HepG2 (cell line): ENCODE data around the gene KCNMB2. TPM values are rescaled to one million over a fixed set of nuclear protein-coding genes. Genes with fewer than 3 reads are reported as not detected.

Source experiments
- ATAC-seq: fragments of 200-7000 bp; cut with Tn5 transposase; 3 replicates; pipeline ENCODE4 v1.9.1; 2020; ENCODE audit warnings: mild to moderate bottlenecking, moderate library complexity
- BruUV-seq: library from RNA; stranded (reverse); fragments of 400-500 nt; replicated peaks from 2 replicates; lab custom pipeline; 2021; lab: Mats Ljungman, UMichigan
- CTCF ChIA-PET: fragments of 300-600 bp; formaldehyde crosslinking; extraction: SDS; loops from one replicate; lab custom pipeline; 2021; ENCODE audit warnings: low total read pairs, inconsistent platforms, low intra/inter-chr PET ratio; lab: Yijun Ruan, JAX
- POLR2A ChIA-PET: fragments of 350-600 bp; sonication (Branson Sonifier 250); formaldehyde crosslinking; loops from one replicate; lab custom pipeline; 2020; ENCODE audit warnings: antibody characterized with exemption, inconsistent platforms; lab: Yijun Ruan, JAX
- DNase-seq: peaks from one replicate; pipeline ENCODE4 v3.0.0-alpha.2; 2015; ENCODE audit warnings: low spot score
- FAIRE-seq: peaks from 3 replicates; lab custom pipeline; 2011; peaks lifted over from hg19 to GRCh38; lab: Jason Lieb, UNC
- H2AFZ ChIP-seq: one replicate; pipeline ENCODE4 v1.6.1; 2011; ENCODE audit warnings: low read length, inconsistent platforms
- H3K27ac ChIP-seq: fragments of 300-600 bp; 3 replicates; pipeline ENCODE4 v1.8.0; 2011; ENCODE audit warnings: mixed run types, mild to moderate bottlenecking, mixed read lengths, low read length, inconsistent platforms; ENCODE audit not compliant: insufficient read depth; ENCODE audit errors: extremely low read length
- H3K27me3 ChIP-seq, 2 experiments: fragments of 200-600 bp in 1 of 2; 2 replicates in 1 of 2; 3 replicates in 1 of 2; pipeline versions ENCODE4 v1.6.0 to v1.8.0; 2011; ENCODE audit warnings: low read length in 2 of 2, mild to moderate bottlenecking in 2 of 2, moderate library complexity in 2 of 2, inconsistent platforms in 1 of 2; ENCODE audit not compliant: insufficient read depth in 2 of 2, control insufficient read depth in 1 of 2
- H3K36me3 ChIP-seq, 2 experiments: fragments of 200-600 bp in 1 of 2; replicated peaks in 1 of 2; 2 replicates in 1 of 2; 3 replicates in 1 of 2; pipeline versions ENCODE4 v1.5.1 to v1.8.0; 2011; ENCODE audit warnings: low read length in 2 of 2, inconsistent platforms in 1 of 2; ENCODE audit not compliant: insufficient read depth in 2 of 2, control insufficient read depth in 1 of 2
- H3K4me1 ChIP-seq: 2 replicates; pipeline ENCODE4 v1.5.1; 2012; ENCODE audit warnings: low read length, inconsistent platforms; ENCODE audit not compliant: insufficient read depth
- H3K4me2 ChIP-seq: 2 replicates; pipeline ENCODE4 v1.6.0; 2011; ENCODE audit warnings: low read depth, low read length, inconsistent platforms
- H3K4me3 ChIP-seq, 3 experiments: fragments of 200-600 bp in 1 of 3; sonication (generic), shearing (Covaris generic) in 1 of 3; replicated peaks in 1 of 3; 2 replicates each; pipeline ENCODE4 v1.5.1; 2011 to 2016; ENCODE audit warnings: low read length in 3 of 3, inconsistent platforms in 2 of 3, low read depth in 2 of 3, mild to moderate bottlenecking in 2 of 3, control low read depth in 1 of 3, mixed read lengths in 1 of 3; ENCODE audit not compliant: insufficient read depth in 1 of 3
- H3K79me2 ChIP-seq: one replicate; pipeline ENCODE4 v1.6.1; 2011; ENCODE audit warnings: low read length, inconsistent platforms; ENCODE audit not compliant: insufficient read depth
- H3K9ac ChIP-seq: 2 replicates; pipeline ENCODE4 v1.6.0; 2011; ENCODE audit warnings: mild to moderate bottlenecking, low read depth, low read length, inconsistent platforms; ENCODE audit not compliant: insufficient read depth
- H3K9me3 ChIP-seq: 2 replicates; pipeline ENCODE4 v1.5.1; 2012; ENCODE audit warnings: mild to moderate bottlenecking, low read length
- H4K20me1 ChIP-seq: 2 replicates; pipeline ENCODE4 v1.6.0; 2011; ENCODE audit warnings: inconsistent platforms, mild to moderate bottlenecking, low read length, moderate library complexity; ENCODE audit not compliant: insufficient read depth
- HCFC1 ChIP-seq: fragments of 150-350 bp; IDR thresholded peaks from 2 replicates; pipeline ENCODE4 v1.6.1; 2014; ENCODE audit warnings: low read depth, low read length
- HMGXB3 ChIP-seq: sonication (generic); formaldehyde crosslinking; IDR thresholded peaks from 2 replicates; pipeline ENCODE4 v1.4.0; 2020; ENCODE audit warnings: missing genetic modification reagents, borderline replicate concordance
- IRF2 ChIP-seq: IDR thresholded peaks from 2 replicates; pipeline ENCODE4 v1.6.1; 2018; ENCODE audit warnings: missing genetic modification reagents, missing compliant biosample characterization
- JDP2 ChIP-seq: sonication (generic); formaldehyde crosslinking; IDR thresholded peaks from 2 replicates; pipeline ENCODE4 v1.8.1; 2022; ENCODE audit warnings: missing genetic modification reagents, borderline replicate concordance
- NFYC ChIP-seq: IDR thresholded peaks from 2 replicates; pipeline ENCODE4 v1.6.1; 2016; ENCODE audit warnings: missing genetic modification reagents, missing compliant biosample characterization
- NRL ChIP-seq: sonication (generic); formaldehyde crosslinking; IDR thresholded peaks from 2 replicates; pipeline ENCODE4 v1.5.0; 2020; ENCODE audit warnings: missing genetic modification reagents, mild to moderate bottlenecking, moderate library complexity, borderline replicate concordance
- RNF219 ChIP-seq: sonication (generic); formaldehyde crosslinking; IDR thresholded peaks from 2 replicates; pipeline ENCODE4 v1.5.0; 2020; ENCODE audit warnings: mild to moderate bottlenecking, missing genetic modification reagents
- SOX13 ChIP-seq, 3 experiments: fragments of 450-650 bp in 1 of 3; sonication (generic) in 1 of 3; formaldehyde crosslinking in 1 of 3; IDR thresholded peaks in 2 of 3; conservative IDR thresholded peaks in 1 of 3; 2 replicates each; pipeline versions ENCODE4 v1.5.0 to v1.6.1; 2016 to 2020; ENCODE audit warnings: antibody characterized with exemption in 1 of 3, mild to moderate bottlenecking in 1 of 3, missing compliant biosample characterization in 1 of 3, missing genetic modification reagents in 1 of 3, moderate library complexity in 1 of 3
- SP5 ChIP-seq: IDR thresholded peaks from 2 replicates; pipeline ENCODE4 v1.6.1; 2016; ENCODE audit warnings: low read depth, borderline replicate concordance
- TBX2 ChIP-seq: sonication (generic); formaldehyde crosslinking; IDR thresholded peaks from 2 replicates; pipeline ENCODE4 v1.5.0; 2020; ENCODE audit warnings: missing genetic modification reagents, mild to moderate bottlenecking, borderline replicate concordance
- TCF7 ChIP-seq: sonication (generic); IDR thresholded peaks from 2 replicates; pipeline ENCODE4 v1.6.1; 2016; ENCODE audit warnings: antibody characterized with exemption, low read depth
- TRIM22 ChIP-seq: fragments of 450-650 bp; IDR thresholded peaks from 2 replicates; pipeline ENCODE4 v1.6.1; 2017
- ZFP41 ChIP-seq: sonication (generic); formaldehyde crosslinking; IDR thresholded peaks from 2 replicates; pipeline ENCODE4 v1.4.0; 2020; ENCODE audit warnings: mild to moderate bottlenecking, missing genetic modification reagents, borderline replicate concordance
- ZNF333 ChIP-seq: sonication (generic); formaldehyde crosslinking; IDR thresholded peaks from 2 replicates; pipeline ENCODE4 v1.4.0; 2020; ENCODE audit warnings: mild to moderate bottlenecking, missing genetic modification reagents, borderline replicate concordance
- ZNF703 ChIP-seq: sonication (generic); formaldehyde crosslinking; IDR thresholded peaks from 2 replicates; pipeline ENCODE4 v1.5.1; 2020; ENCODE audit warnings: missing genetic modification reagents, mild to moderate bottlenecking, moderate library complexity, borderline replicate concordance
- ZNF782 ChIP-seq: sonication (generic); formaldehyde crosslinking; IDR thresholded peaks from 2 replicates; pipeline ENCODE4 v1.4.0; 2020; ENCODE audit warnings: missing genetic modification reagents, mild to moderate bottlenecking, borderline replicate concordance
- WGBS: methylation state at CpG from one replicate; pipeline ENCODE4 v1.1.6; 2017; ENCODE audit warnings: low lambda C conversion rate; 5-methylcytosine and 5-hydroxymethylcytosine counted together
- in situ Hi-C: cut with HindIII; loops from 2 replicates; pipeline ENCODE4 v1.10.0; 2017; ENCODE audit warnings: low pct_unique_long_range_greater_than_20kb; ENCODE audit not compliant: extremely low pct_ligation_motif_present
- intact Hi-C: fragments of 100-400 bp; cut with micrococcal nuclease; formaldehyde crosslinking; loops from one replicate; pipeline ENCODE4 v1.10.0; 2022; ENCODE audit not compliant: unreplicated experiment
- polyA plus RNA-seq, 8 experiments: library from polyadenylated mRNA; depleted of rRNA in 3 of 8; stranded (reverse) in 7 of 8; unstranded in 1 of 8; fragments of >200 nt; fragmentation: Illumina TruSeq in 4 of 8; extraction: Trizol in 4 of 8; gene quantifications; 2 replicates each; pipeline versions ENCODE4 v1.2.1 to v1.2.3, GENCODE V29; 2011 to 2016; ENCODE audit warnings: low read depth in 4 of 8, missing spikeins in 1 of 8, mixed read lengths in 1 of 8; ENCODE audit not compliant: insufficient read depth in 1 of 8
- total RNA-seq, 5 experiments: library from RNA; depleted of rRNA; stranded (reverse); fragments of >200 nt; fragmentation: Illumina TruSeq; extraction: Trizol; gene quantifications; 2 replicates each; pipeline ENCODE4 v1.2.3, GENCODE V29; 2016; ENCODE audit warnings: low read depth in 1 of 5

KCNMB2 gene
- total and polyA plus RNA-seq, 2 of the 13 experiments (the other 11 are each of a cell fraction or from before 2014, with no cell fraction given) = not detected

- TF ChIP-seq RNF219 (CRISPR knock-in tag) (no peak), ZNF333 (no peak), IRF2 (CRISPR knock-in tag) (no peak), SP5 (no peak), JDP2 (no peak)
Observed at GRCh38 chr3:178637802-178638201, 101.6 kb downstream of the KCNMB2 start (continued).

- intact Hi-C loops (no loop called here), in situ Hi-C loops (no loop called here)
- FAIRE-seq = no peak
- Histone ChIP-seq H3K9ac (no peak overlapping the region), H3K4me1 (no peaks in the 10 kb centered on the region), H3K4me3 (no peak overlapping the region), H2AFZ (no peak overlapping the region), H3K36me3 (no peaks in the 10 kb centered on the region), H3K27ac (no peak overlapping the region), H4K20me1 (no peaks in the 10 kb centered on the region), H3K4me2 (no peak overlapping the region), H3K27me3 (no peaks in the 10 kb centered on the region), H3K9me3 (no peaks in the 10 kb centered on the region), H3K79me2 (no peaks in the 10 kb centered on the region)
- DNase-seq = no peak
- ChIA-PET POLR2A (no interaction called here), CTCF (no interaction called here)
- BruUV-seq = no TSS peak
- no peak for ATAC-seq
- 11% methylated on average over 3 of the region's 3 CpGs for WGBS
- TF ChIP-seq ZNF703 (CRISPR knock-in tag) (no peak), TBX2 (CRISPR knock-in tag) (no peak), NFYC (CRISPR knock-in tag) (no peak), TRIM22 (no peak), TCF7 (no peak), HCFC1 (no peak), SOX13 (IDR thresholded peaks at IDR 0.05) (no peak), SOX13 (CRISPR knock-in tag; conservative IDR thresholded peaks at IDR 0.05 in 1 of 2, IDR thresholded peaks at IDR 0.05 in 1 of 2) (no peak), NRL (CRISPR knock-in tag) (no peak), ZNF782 (CRISPR knock-in tag) (no peak), HMGXB3 (CRISPR knock-in tag) (no peak), ZFP41 (CRISPR knock-in tag) (no peak)
Observed at GRCh38 chr3:178645503-178645902, 109.3 kb downstream of the KCNMB2 start.
